Liver (tissue), 9 donors: ENCODE data around the gene RELA. TPM values are rescaled to one million over a fixed set of nuclear protein-coding genes. Genes with fewer than 3 reads are reported as not detected.
"Not testable (repeated sequence)": the region's sequence is repeated elsewhere in the genome, so short reads cannot be mapped to it uniquely, and the experiment has no call there.

Experiments
- DNase-seq: peaks from one replicate; pipeline ENCODE4 v3.0.0-alpha.2; 2017; ENCODE audit warnings: low spot score
- H3K27ac ChIP-seq, 2 donors: one replicate each; pipeline ENCODE4 v1.7.0; 2013; ENCODE audit warnings: inconsistent platforms in 2 of 2, low read length in 2 of 2, control low read depth in 1 of 2, low read depth in 1 of 2, mild to moderate bottlenecking in 1 of 2
- H3K27me3 ChIP-seq, 4 donors: one replicate each; pipeline versions ENCODE4 v1.6.1 to v1.7.0; 2013; ENCODE audit warnings: low read length in 3 of 4, inconsistent platforms in 1 of 4, mild to moderate bottlenecking in 1 of 4, moderate library complexity in 1 of 4; ENCODE audit not compliant: control insufficient read depth in 4 of 4, insufficient read depth in 4 of 4
- H3K36me3 ChIP-seq, 4 donors: one replicate each; pipeline versions ENCODE4 v1.6.1 to v1.7.0; 2013; ENCODE audit warnings: low read length in 3 of 4, mild to moderate bottlenecking in 3 of 4, low read depth in 1 of 4, moderate library complexity in 1 of 4; ENCODE audit not compliant: control insufficient read depth in 4 of 4, insufficient read depth in 3 of 4
- H3K4me1 ChIP-seq, 4 donors: one replicate each; pipeline versions ENCODE4 v1.6.1 to v1.7.0; 2013; ENCODE audit warnings: low read length in 3 of 4, mild to moderate bottlenecking in 3 of 4, moderate library complexity in 1 of 4; ENCODE audit not compliant: control insufficient read depth in 4 of 4, insufficient read depth in 4 of 4
- H3K4me3 ChIP-seq, 3 donors: one replicate each; pipeline versions ENCODE4 v1.6.1 to v1.7.0; 2013; ENCODE audit warnings: low read length in 3 of 3, control low read depth in 1 of 3, low read depth in 1 of 3, mild to moderate bottlenecking in 1 of 3
- H3K9ac ChIP-seq, 2 donors: one replicate each; pipeline ENCODE4 v1.7.0; 2013; ENCODE audit warnings: low read length in 2 of 2, mild to moderate bottlenecking in 2 of 2, moderate library complexity in 2 of 2, control low read depth in 1 of 2, low read depth in 1 of 2
- H3K9me3 ChIP-seq, 4 donors: one replicate each; pipeline versions ENCODE4 v1.6.1 to v1.7.0; 2013; ENCODE audit warnings: low read length in 3 of 4; ENCODE audit not compliant: control insufficient read depth in 4 of 4
- GABPA ChIP-seq, 2 donors: IDR thresholded peaks in 1 of 2; conservative IDR thresholded peaks in 1 of 2; 2 replicates each; pipeline ENCODE4 v1.6.1; 2016; ENCODE audit warnings: antibody characterized with exemption in 2 of 2, mild to moderate bottlenecking in 1 of 2, moderate library complexity in 1 of 2
- HNF4A ChIP-seq, 2 donors: conservative IDR thresholded peaks; 2 replicates each; pipeline ENCODE4 v1.6.1; 2016; ENCODE audit warnings: antibody characterized with exemption in 2 of 2, mild to moderate bottlenecking in 2 of 2
- HNF4G ChIP-seq: IDR thresholded peaks from 2 replicates; pipeline ENCODE4 v1.6.1; 2016; ENCODE audit warnings: antibody characterized with exemption
- JUND ChIP-seq, 2 donors: IDR thresholded peaks; 2 replicates each; pipeline ENCODE4 v1.6.1; 2016; ENCODE audit warnings: antibody characterized with exemption in 2 of 2
- MAX ChIP-seq: IDR thresholded peaks from 2 replicates; pipeline ENCODE4 v1.6.1; 2016; ENCODE audit warnings: antibody characterized with exemption
- RAD21 ChIP-seq, 2 donors: IDR thresholded peaks; 2 replicates each; pipeline ENCODE4 v1.6.1; 2016; ENCODE audit warnings: antibody characterized with exemption in 2 of 2, mild to moderate bottlenecking in 2 of 2
- REST ChIP-seq: IDR thresholded peaks from 2 replicates; pipeline ENCODE4 v1.6.1; 2016; ENCODE audit warnings: antibody characterized with exemption, mild to moderate bottlenecking
- RXRA ChIP-seq, 2 donors: IDR thresholded peaks; 2 replicates each; pipeline ENCODE4 v1.6.1; 2017 to 2018; ENCODE audit warnings: antibody characterized with exemption in 2 of 2, mild to moderate bottlenecking in 1 of 2
- TAF1 ChIP-seq: conservative IDR thresholded peaks from 2 replicates; pipeline ENCODE4 v1.6.1; 2016; ENCODE audit warnings: antibody characterized with exemption, mild to moderate bottlenecking
- YY1 ChIP-seq: IDR thresholded peaks from 2 replicates; pipeline ENCODE4 v1.6.1; 2016; ENCODE audit warnings: antibody characterized with exemption, mild to moderate bottlenecking
- WGBS: extraction: QIAGEN DNeasy Blood & Tissue Kit; methylation state at CpG from one replicate; pipeline ENCODE4 v1.1.7; 2013; 5-methylcytosine and 5-hydroxymethylcytosine counted together
- polyA plus RNA-seq, 2 donors: library from polyadenylated mRNA; stranded (reverse) in 1 of 2; unstranded in 1 of 2; fragments of 200-250 nt in 1 of 2; fragments of >200 nt in 1 of 2; fragmentation: Nextera tagmentation in 1 of 2; extraction: Ambion mirVana in 1 of 2; gene quantifications; one replicate each; pipeline versions ENCODE4 v1.2.1 to v1.2.3, GENCODE V29; 2013 to 2015
- total RNA-seq, 2 donors: library from RNA; depleted of rRNA; stranded (reverse); fragments of >200 nt; gene quantifications; one replicate each; pipeline ENCODE4 v1.2.3, GENCODE V29; 2014
- TF ChIP-seq, protein P1 (sequence below): fragments of 150-350 bp; IDR thresholded peaks from 2 replicates; pipeline ENCODE4 v1.5.1; 2017; ENCODE audit warnings: improper control_type of control experiment, low read depth, low read length; ENCODE audit not compliant: missing input control
- donor health status: healthy.
- donor health status: healthy.
- donor health status: healthy.
- donor health status: healthy.
- donor health status: healthy.

RELA gene
- total and polyA plus RNA-seq, 4 donors, result 11.1 to 30.7 (median 22.0) TPM

DNA sequence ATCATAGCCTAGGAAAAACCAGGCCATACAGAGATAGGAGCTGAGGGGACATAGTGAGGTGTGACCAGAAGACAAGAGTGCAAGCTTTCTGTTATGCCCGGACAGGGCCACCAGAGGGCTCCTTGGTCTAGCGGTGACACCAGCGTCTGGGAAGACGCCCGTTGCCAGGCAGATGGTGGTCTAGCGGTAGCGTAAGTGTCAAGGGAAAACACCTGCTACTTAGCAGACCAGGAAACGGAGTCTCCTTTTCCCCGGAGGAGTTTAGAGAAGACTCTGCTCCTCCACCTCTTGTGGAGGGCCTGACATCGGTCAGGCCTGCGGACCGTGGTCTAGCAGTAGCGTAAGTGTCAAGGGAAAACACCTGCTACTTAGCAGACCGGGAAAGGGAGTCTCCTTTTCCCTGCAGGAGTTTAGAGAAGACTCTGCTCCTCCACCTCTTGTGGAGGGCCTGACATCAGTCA is 43.6 kb upstream of the RELA start:
- TF ChIP-seq, protein P1, sequence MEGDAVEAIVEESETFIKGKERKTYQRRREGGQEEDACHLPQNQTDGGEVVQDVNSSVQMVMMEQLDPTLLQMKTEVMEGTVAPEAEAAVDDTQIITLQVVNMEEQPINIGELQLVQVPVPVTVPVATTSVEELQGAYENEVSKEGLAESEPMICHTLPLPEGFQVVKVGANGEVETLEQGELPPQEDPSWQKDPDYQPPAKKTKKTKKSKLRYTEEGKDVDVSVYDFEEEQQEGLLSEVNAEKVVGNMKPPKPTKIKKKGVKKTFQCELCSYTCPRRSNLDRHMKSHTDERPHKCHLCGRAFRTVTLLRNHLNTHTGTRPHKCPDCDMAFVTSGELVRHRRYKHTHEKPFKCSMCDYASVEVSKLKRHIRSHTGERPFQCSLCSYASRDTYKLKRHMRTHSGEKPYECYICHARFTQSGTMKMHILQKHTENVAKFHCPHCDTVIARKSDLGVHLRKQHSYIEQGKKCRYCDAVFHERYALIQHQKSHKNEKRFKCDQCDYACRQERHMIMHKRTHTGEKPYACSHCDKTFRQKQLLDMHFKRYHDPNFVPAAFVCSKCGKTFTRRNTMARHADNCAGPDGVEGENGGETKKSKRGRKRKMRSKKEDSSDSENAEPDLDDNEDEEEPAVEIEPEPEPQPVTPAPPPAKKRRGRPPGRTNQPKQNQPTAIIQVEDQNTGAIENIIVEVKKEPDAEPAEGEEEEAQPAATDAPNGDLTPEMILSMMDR, result peak; percentile 34
- TF ChIP-seq RAD21 (IDR thresholded peaks at IDR 0.05), result peak; percentile 66 to 76
- H3K4me1 ChIP-seq, H3K4me3 ChIP-seq, H3K36me3 ChIP-seq, H3K27ac ChIP-seq, H3K27me3 ChIP-seq, DNase-seq, H3K9me3 ChIP-seq, H3K9ac ChIP-seq: not testable (repeated sequence)
- 19% methylated on average over 14 of the region's 14 CpGs for WGBS

- Histone ChIP-seq H3K9ac (no peak overlapping the region), H3K27ac (no peak overlapping the region), H3K4me1 (peaks cover 0 to 3% (median 0%) of the 10 kb centered on the region in 4 donors), H3K27me3 (no peaks in the 10 kb centered on the region), H3K4me3 (no peak overlapping the region), H3K36me3 (no peaks in the 10 kb centered on the region), H3K9me3 (no peaks in the 10 kb centered on the region)
- no peak for TF ChIP-seq REST
- TF ChIP-seq GABPA (IDR thresholded peaks at IDR 0.05 in 1 of 2, conservative IDR thresholded peaks at IDR 0.05 in 1 of 2), result no peak
- no peak for TF ChIP-seq RXRA (IDR thresholded peaks at IDR 0.05)
- DNase-seq, result no peak
- WGBS, result 66% methylated on average over 4 of the region's 4 CpGs
These were observed 41.1 kb upstream of the RELA start for GRCh38 chr11:65703846-65704245.

DNA sequence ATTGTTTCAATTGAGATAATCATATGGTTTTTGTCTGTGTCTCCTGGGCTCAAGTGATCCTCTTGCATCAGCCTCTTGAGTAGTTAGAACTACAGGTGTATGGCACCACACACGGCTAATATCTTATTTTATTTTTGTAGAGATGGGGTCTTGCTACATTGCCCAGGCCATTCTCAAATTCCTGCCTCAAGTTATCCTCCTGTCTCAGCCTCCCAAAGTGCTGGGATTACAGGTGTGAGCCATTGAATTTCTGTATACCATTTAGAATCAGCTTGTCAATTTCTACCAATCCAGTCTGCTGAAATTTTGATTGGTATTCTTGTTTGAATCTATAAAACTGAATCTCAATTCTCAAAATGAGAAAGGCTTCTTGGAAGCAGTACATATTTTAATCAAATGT is 39.0 kb upstream of the RELA start:
- DNase-seq, result no peak
- H3K9me3 ChIP-seq, result no peaks in the 10 kb centered on the region

More for the DNA sequence above, 39.0 kb upstream of the RELA start:
- WGBS, result 91% methylated on average over 1 of the region's 1 CpG
- no peak overlapping the region for H3K27ac ChIP-seq
- no peak overlapping the region for H3K4me3 ChIP-seq
- no peak for TF ChIP-seq MAX
- no peak for TF ChIP-seq HNF4G
- no peak for TF ChIP-seq YY1
- no peak for TF ChIP-seq JUND (IDR thresholded peaks at IDR 0.05)
- no peak for TF ChIP-seq HNF4A (conservative IDR thresholded peaks at IDR 0.05)
- no peak for TF ChIP-seq TAF1
- no peak for TF ChIP-seq REST
- TF ChIP-seq GABPA (IDR thresholded peaks at IDR 0.05 in 1 of 2, conservative IDR thresholded peaks at IDR 0.05 in 1 of 2), result no peak
- H3K4me1 ChIP-seq, result peaks cover 0 to 3% (median 0%) of the 10 kb centered on the region in 4 donors
- H3K27me3 ChIP-seq, result no peaks in the 10 kb centered on the region
- H3K9ac ChIP-seq, result no peak overlapping the region
- no peaks in the 10 kb centered on the region for H3K36me3 ChIP-seq
